CD4-positive, alpha-beta T cell (primary cell): Measurements from ENCODE around the gene SEC24D. TPM values are rescaled to one million over a fixed set of nuclear protein-coding genes. Genes with fewer than 3 reads are reported as not detected.

Experiments used
- ATAC-seq: fragments of 200-7000 bp; cut with Tn5 transposase; one replicate; pipeline ENCODE4 v1.10.0; 2022; ENCODE audit warnings: mild to moderate bottlenecking; ENCODE audit not compliant: poor library complexity
- CTCF ChIA-PET: fragments of 350-600 bp; sonication (Branson Sonifier 250); formaldehyde crosslinking; loops from one replicate; lab custom pipeline; 2021; ENCODE audit warnings: antibody characterized with exemption, inconsistent platforms; lab: Charles Lee
- POLR2A ChIA-PET: fragments of 350-600 bp; sonication (Branson Sonifier 250); formaldehyde crosslinking; loops from one replicate; lab custom pipeline; 2021; ENCODE audit warnings: antibody characterized with exemption, inconsistent platforms; lab: Charles Lee
- DNase-seq, 14 experiments: peaks; one replicate each; pipeline ENCODE4 v3.0.0-alpha.2; 2013 to 2020; ENCODE audit warnings: mixed read lengths in 2 of 14
- H3K27ac ChIP-seq, 2 donors: one replicate each; pipeline versions ENCODE4 v1.5.1 to v1.7.0; 2013; ENCODE audit warnings: low read length in 2 of 2, low read depth in 1 of 2, mild to moderate bottlenecking in 1 of 2
- H3K27me3 ChIP-seq, 2 experiments: 1 replicate in 1 of 2; 2 replicates in 1 of 2; pipeline versions ENCODE4 v1.6.1 to v1.7.0; 2013; ENCODE audit warnings: low read length in 2 of 2, control low read depth in 1 of 2, mild to moderate bottlenecking in 1 of 2, moderate library complexity in 1 of 2; ENCODE audit not compliant: insufficient read depth in 2 of 2, control insufficient read depth in 1 of 2
- H3K36me3 ChIP-seq: one replicate; pipeline ENCODE4 v1.6.1; 2013; ENCODE audit warnings: low read length, control low read depth; ENCODE audit not compliant: insufficient read depth
- H3K4me1 ChIP-seq: one replicate; pipeline ENCODE4 v1.6.1; 2013; ENCODE audit warnings: low read length, control low read depth; ENCODE audit not compliant: insufficient read depth
- H3K4me3 ChIP-seq: one replicate; pipeline ENCODE4 v1.5.1; 2013; ENCODE audit warnings: mild to moderate bottlenecking, low read length, moderate library complexity
- H3K9me3 ChIP-seq, 2 experiments: 1 replicate in 1 of 2; 2 replicates in 1 of 2; pipeline versions ENCODE4 v1.6.1 to v1.7.0; 2013; ENCODE audit warnings: low read length in 2 of 2, mild to moderate bottlenecking in 2 of 2, control low read depth in 1 of 2, moderate library complexity in 1 of 2; ENCODE audit not compliant: control insufficient read depth in 1 of 2, insufficient read depth in 1 of 2
- H3K27ac Mint-ChIP-seq: one replicate; pipeline ENCODE4 v1.8.0; 2020; ENCODE audit warnings: mixed read lengths
- H3K27me3 Mint-ChIP-seq: one replicate; pipeline ENCODE4 v1.8.0; 2021; ENCODE audit warnings: mixed read lengths
- H3K36me3 Mint-ChIP-seq: one replicate; pipeline ENCODE4 v1.8.0; 2021; ENCODE audit warnings: low read depth, mixed read lengths
- H3K4me1 Mint-ChIP-seq: one replicate; pipeline ENCODE4 v1.8.0; 2021; ENCODE audit warnings: low read depth, mixed read lengths
- H3K4me3 Mint-ChIP-seq: one replicate; pipeline ENCODE4 v1.8.0; 2020; ENCODE audit warnings: mild to moderate bottlenecking, mixed read lengths
- H3K9me3 Mint-ChIP-seq: one replicate; pipeline ENCODE4 v1.8.0; 2020; ENCODE audit warnings: mixed read lengths
- CTCF ChIP-seq: fragments of 200-600 bp; IDR thresholded peaks from one replicate; pipeline ENCODE4 v1.8.0; 2022; ENCODE audit warnings: antibody characterized with exemption, mild to moderate bottlenecking
- intact Hi-C, 2 experiments: fragments of 100-400 bp; cut with DNase I in 1 of 2; cut with micrococcal nuclease in 1 of 2; formaldehyde crosslinking; loops; one replicate each; pipeline versions ENCODE4 v1.15.1 to v1.9.0; 2023 to 2025; cut with DNase I, micrococcal nuclease
- total RNA-seq, 174 experiments: library from RNA in 2 of 174; stranded (reverse) in 2 of 174; gene quantifications; one replicate each; pipeline ENCODE4 v1.2.3 and lab custom pipeline; 2021 to 2026

Gene SEC24D
- total RNA-seq, 2 experiments from 2014 or later = 13.9 to 14.8 TPM

GRCh38 chr4:118836301-118837120, 585 bp upstream of the SEC24D start:
- Mint-ChIP-seq H3K36me3 (peaks cover 26% of the 10 kb centered on the region), H3K27ac (peak overlapping the region; percentile 88), H3K27me3 (no peaks in the 10 kb centered on the region), H3K9me3 (no peaks in the 10 kb centered on the region), H3K4me1 (peaks cover 22% of the 10 kb centered on the region), H3K4me3 (peak overlapping the region; percentile 100)
- peak overlapping the region; percentile 72 to 91 for H3K27ac ChIP-seq
- peaks cover 18% of the 10 kb centered on the region for H3K4me1 ChIP-seq
- peak overlapping the region; percentile 92 for H3K4me3 ChIP-seq
- ATAC-seq (peak; percentile 75), DNase-seq (peak in 13 of 14 experiments; percentile 10 to 90 (median 39))
- intact Hi-C loops = loop anchor here (1.0 to 10.0 kb wide), 5 partner anchors 14 to 1226 kb away; partner anchors contain the start of gene USP53 (in 1 of the 2)
- ChIA-PET POLR2A (interaction anchor here (1.7 to 2.6 kb wide), 2 partner anchors 14 to 31 kb away, joined by 4 to 14 read pairs; no protein-coding TSS in a partner anchor), CTCF (interaction anchor here (1.5 kb wide), 1 partner anchor 29 kb away, joined by 3 read pairs; no protein-coding TSS in a partner anchor)
- no peaks in the 10 kb centered on the region for H3K9me3 ChIP-seq
- H3K27me3 ChIP-seq = no peaks in the 10 kb centered on the region
- peaks cover 20% of the 10 kb centered on the region for H3K36me3 ChIP-seq
- no peak for TF ChIP-seq CTCF

GRCh38 chr4:118834960-118835569, 861 bp downstream of the SEC24D start:
- Histone ChIP-seq H3K9me3 (no peaks in the 10 kb centered on the region), H3K4me1 (peaks cover 18% of the 10 kb centered on the region), H3K4me3 (peak overlapping the region; percentile 92), H3K27ac (peak overlapping the region in 1 of 2 donors; percentile 58), H3K36me3 (peaks cover 21% of the 10 kb centered on the region), H3K27me3 (no peaks in the 10 kb centered on the region)
- peaks cover 27% of the 10 kb centered on the region for H3K4me1 Mint-ChIP-seq
- no peak for TF ChIP-seq CTCF
- H3K4me3 Mint-ChIP-seq = peak overlapping the region; percentile 100
- intact Hi-C loops = loop anchor here in 1 of 2 experiments (5.0 to 10.0 kb wide), 4 partner anchors 153 to 1227 kb away; partner anchors contain the start of gene USP53
- ATAC-seq (peak; percentile 41), DNase-seq (peak in 12 of 14 experiments; percentile 6 to 81 (median 28))
- no peaks in the 10 kb centered on the region for H3K27me3 Mint-ChIP-seq
- H3K36me3 Mint-ChIP-seq = peaks cover 32% of the 10 kb centered on the region
- no peaks in the 10 kb centered on the region for H3K9me3 Mint-ChIP-seq
- H3K27ac Mint-ChIP-seq = peak overlapping the region; percentile 86
- ChIA-PET POLR2A (interaction anchor here (0.7 to 2.6 kb wide), 4 partner anchors 11 to 465 kb away, joined by 3 to 8 read pairs (median 4); a partner anchor contains a TSS), CTCF (interaction anchor here (1.6 kb wide), 1 partner anchor 11 kb away, joined by 3 read pairs; no protein-coding TSS in a partner anchor)

GRCh38 chr4:118834070-118834469, 1.9 kb downstream of the SEC24D start:
- POLR2A ChIA-PET = interaction anchor here (2.6 kb wide), 1 partner anchor 13 kb away, joined by 8 read pairs; no protein-coding TSS in a partner anchor
- H3K27me3 ChIP-seq = no peaks in the 10 kb centered on the region
- no peak for TF ChIP-seq CTCF
- Mint-ChIP-seq H3K27me3 (no peaks in the 10 kb centered on the region), H3K27ac (no peak overlapping the region), H3K36me3 (peaks cover 36% of the 10 kb centered on the region), H3K4me3 (peak overlapping the region; percentile 61), H3K9me3 (no peaks in the 10 kb centered on the region), H3K4me1 (peaks cover 27% of the 10 kb centered on the region)
- ATAC-seq = no peak
- no peak for DNase-seq
- peaks cover 18% of the 10 kb centered on the region for H3K4me1 ChIP-seq
- CTCF ChIA-PET = interaction anchor here (1.6 kb wide), 1 partner anchor 12 kb away, joined by 3 read pairs; no protein-coding TSS in a partner anchor
- H3K36me3 ChIP-seq = peaks cover 23% of the 10 kb centered on the region
- no peak overlapping the region for H3K4me3 ChIP-seq
- intact Hi-C loops = loop anchor here in 1 of 2 experiments (10.0 kb wide), 2 partner anchors 249 to 381 kb away; partner anchors contain the start of gene USP53
- no peaks in the 10 kb centered on the region for H3K9me3 ChIP-seq
- no peak overlapping the region for H3K27ac ChIP-seq
